Measurements from ENCODE around the gene IPCEF1.
A peak's percentile ranks its signal among the peaks of the same experiment; 100 is the strongest.
"Not testable (repeated sequence)": the region's sequence is repeated elsewhere in the genome, so short reads cannot be mapped to it uniquely, and the experiment has no call there.

IPCEF1 gene

DNA sequence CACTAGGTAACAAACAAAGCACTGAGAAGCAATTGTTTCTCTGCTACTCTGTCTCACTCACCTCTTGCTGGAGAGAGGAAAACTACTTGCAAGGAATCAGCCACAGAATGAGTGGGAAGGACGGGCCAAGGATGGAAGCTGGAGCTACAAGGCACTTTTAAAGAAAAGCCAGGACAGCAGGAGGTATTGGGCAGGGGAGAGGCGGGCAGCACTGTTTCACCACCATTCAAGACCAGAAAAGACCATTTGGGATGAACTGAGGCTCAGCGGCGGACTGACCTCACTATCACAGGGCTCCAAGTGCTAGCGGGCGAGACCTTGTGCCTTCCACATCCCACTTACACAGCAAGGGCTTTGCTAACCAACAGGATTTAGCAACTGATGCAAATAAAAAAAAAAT, 137.4 kb downstream of the IPCEF1 start:
- DNase-seq (ENCODE audit: low spot score) = no peak

DNA sequence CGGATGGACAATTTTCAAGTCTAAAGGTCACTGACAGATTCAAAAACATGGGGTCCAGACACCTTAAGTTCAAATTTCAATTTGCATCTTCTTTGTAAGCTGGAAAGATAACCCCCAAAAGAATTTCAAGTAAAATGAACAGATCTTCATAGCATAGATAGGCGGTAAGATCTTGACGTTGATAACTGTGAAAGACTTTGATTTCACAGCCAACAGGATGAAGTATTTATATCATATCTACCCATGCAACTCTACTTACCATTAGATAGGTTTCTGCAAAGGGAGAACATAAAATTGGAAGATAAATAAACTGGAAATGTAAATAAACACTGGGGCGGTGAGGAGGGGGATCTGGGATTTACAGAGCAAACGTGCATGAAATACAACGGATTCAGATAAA, 137.8 kb downstream of the IPCEF1 start:
- no peak for DNase-seq (ENCODE audit: low spot score)

DNA sequence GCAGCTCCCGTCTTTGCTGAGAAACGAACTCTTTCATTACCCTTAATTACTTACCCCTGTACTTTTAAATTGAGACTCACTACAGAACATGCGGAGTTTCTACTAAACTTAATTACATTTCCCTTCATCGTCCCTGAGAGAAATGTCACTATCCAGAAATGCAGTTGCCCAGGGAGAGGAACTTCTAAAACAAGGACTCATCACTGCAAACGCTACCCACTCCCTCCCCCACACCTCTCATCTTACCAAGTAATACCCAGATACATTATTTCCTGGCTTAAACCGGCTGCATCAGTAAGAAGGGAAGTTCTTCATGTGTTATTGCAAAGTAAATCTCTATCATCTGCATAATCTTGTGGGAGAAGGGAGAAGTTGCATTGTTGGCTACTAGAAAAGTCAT, 138.3 kb downstream of the IPCEF1 start:
- DNase-seq (ENCODE audit: low spot score) = no peak

- DNase-seq (ENCODE audit: low spot score) = peak; percentile 20
Observed at GRCh38 chr6:154213782-154214181, 142.8 kb downstream of the IPCEF1 start.

GRCh38 chr6:154210678-154211077, 145.9 kb downstream of the IPCEF1 start:
- no peak for DNase-seq (ENCODE audit: low spot score)

DNA sequence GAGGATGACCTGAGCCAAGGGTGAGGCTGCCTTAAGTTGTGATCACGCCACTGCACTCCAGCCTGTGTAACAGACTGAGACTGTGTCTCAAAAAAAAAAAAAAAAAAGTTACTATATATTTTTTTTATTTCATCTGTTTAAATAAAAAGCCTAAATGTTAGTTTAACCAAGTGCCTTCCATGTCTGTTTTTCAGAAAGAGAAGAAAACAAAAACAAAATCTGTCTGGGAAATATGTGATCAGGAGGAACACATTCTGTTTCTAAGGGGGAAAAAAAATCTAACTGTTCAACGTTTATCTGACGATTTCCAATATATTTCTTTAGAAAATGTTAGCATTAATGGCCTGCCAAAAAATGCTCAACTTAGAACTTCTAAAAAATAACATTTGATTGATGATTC, 147.0 kb downstream of the IPCEF1 start:
- DNase-seq (ENCODE audit: low spot score) = no peak

DNA sequence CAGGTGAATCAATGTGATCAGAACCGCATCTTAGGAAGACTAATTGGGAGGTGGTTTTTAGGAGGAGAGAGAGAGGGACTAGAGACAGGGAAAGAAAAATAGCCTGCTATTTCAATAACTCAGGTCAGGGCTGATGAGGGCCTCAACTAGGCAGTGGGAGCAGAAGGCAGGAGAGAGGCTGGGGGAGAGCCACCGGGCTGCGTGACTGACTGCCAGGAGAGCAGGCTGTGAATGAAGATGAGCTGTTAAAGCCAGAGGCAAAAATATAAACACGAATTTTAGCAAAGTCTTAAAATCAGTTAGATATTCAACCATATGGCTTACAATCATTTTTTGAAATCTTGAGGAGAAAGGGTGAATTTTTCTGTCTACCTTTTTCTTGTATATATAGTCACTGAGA, 149.6 kb downstream of the IPCEF1 start:
- DNase-seq (ENCODE audit: low spot score) = no peak

GRCh38 chr6:154206141-154206540, 150.5 kb downstream of the IPCEF1 start:
- DNase-seq (ENCODE audit: low spot score) = no peak

DNA sequence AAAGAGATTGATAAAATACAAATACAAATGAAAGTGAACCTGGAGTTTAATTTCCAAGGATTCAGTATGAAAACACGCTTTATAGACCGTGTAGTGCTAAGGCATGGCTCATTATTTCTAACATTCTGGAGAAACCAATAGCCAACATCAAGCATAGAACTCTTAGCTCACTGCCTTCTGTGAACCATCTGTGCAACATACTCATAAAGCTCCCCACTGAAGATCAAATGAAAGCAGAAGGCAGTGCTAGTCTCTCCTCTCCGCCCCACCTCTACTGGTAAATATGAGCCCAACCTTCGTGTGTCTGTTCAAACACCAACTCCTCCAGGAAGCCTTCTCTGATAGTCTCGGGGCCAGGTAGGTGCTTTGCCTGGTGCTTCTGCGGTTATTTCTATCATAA, 153.6 kb downstream of the IPCEF1 start:
- DNase-seq (ENCODE audit: low spot score) = peak; percentile 20

- DNase-seq (ENCODE audit: low spot score) = no peak
Observed at GRCh38 chr6:154202339-154202738, 154.3 kb downstream of the IPCEF1 start.

DNA sequence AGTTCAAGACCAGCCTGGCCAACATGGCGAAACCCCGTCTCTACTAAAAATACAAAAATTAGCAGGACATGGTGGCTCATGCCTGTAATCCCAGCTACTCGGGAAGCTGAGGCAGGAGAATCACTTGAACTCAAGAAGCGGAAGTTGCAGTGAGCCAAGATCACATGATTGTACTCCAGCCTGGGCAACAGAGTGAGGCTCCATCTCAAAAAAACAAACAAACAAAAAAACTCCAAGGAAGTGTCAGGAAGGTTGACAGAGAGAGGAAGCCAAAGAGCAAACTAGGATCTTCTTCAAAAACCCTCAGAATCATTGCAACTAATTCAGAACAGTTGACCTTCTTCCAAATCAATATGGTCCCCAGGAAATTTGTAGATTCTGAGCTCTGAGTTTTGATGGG, 154.9 kb downstream of the IPCEF1 start:
- not testable (repeated sequence) for DNase-seq (ENCODE audit: low spot score)

DNA sequence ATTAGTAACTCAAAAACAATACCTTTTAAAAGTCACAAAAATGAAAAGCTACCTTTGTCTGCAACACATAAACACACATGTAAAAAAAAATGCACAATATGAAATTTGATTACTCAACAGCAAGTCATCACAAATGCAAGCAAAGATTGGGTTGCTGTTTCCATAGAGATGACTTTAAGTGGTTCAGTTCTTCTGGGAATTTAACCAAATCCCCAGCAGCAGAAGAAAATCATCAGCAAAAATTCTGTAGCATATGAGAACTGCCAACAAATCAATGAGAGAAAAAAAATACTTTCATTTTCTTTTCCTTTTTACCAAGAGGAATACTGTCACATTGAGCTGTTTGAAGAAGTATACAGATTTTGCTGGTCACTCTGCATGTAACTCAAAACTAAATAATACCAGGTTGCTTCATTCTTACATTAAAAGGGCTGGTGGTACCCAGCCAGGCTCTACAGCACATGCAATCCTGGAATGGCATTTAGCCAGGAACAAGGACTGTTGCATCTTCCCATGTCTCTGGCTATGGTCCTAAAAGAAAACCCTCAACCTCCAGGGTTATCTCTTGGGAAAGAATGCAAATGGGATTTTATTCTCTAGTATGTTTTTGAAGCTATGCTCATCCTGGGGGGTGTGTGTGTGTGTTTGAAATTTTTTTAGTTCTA, 159.3 kb downstream of the IPCEF1 start:
- DNase-seq (ENCODE audit: low spot score) = no peak

DNA sequence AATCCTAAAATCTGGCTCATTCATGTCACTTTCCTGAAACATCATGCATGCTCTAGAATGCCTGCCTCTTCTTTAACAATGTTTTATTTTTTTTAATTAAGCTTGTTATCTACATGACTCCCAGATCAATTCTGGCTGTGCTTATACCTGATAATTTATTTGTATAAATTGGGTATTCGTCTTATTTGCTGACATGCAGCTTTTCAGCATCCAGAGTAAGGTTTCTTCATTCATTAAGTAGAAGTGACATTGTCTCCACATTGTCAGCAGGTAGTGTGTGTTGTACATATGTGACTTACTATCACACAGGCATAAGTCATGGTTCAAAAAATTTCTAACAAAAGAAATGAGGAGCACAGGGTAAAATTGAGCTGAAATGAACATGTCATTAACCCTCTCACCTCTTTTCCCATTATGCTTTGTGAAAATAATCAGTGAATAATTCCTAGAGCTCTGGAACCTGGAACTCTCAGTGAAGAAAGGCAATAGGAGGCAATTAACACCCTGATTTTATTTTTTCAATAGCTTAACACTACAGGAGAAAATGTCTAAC, 160.2 kb downstream of the IPCEF1 start:
- DNase-seq (ENCODE audit: low spot score) = no peak

GRCh38 chr6:154187714-154188113, 168.9 kb downstream of the IPCEF1 start:
- no peak for DNase-seq (ENCODE audit: low spot score)

- DNase-seq (ENCODE audit: low spot score) = no peak
Observed at GRCh38 chr6:154187203-154187602, 169.4 kb downstream of the IPCEF1 start.

DNA sequence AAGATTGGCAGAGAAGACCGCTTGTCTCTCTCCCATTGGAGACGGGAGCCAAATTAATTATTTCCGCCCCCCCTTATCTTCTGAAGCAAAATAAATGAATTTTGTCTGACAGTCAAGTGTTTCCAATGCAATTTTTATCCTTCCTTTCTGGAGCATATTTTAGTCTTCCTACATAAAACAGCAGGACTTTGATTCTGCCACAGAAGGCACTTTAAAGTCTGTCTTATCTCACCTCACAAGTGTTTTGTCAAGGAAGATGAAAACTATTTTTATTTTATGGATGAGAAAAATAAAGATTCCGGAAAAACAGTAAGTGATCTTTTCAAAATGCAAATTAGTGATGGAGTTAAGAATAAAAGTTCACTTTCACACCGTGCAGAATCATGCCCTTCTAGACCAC, 177.2 kb downstream of the IPCEF1 start:
- DNase-seq (ENCODE audit: low spot score) = no peak

DNA sequence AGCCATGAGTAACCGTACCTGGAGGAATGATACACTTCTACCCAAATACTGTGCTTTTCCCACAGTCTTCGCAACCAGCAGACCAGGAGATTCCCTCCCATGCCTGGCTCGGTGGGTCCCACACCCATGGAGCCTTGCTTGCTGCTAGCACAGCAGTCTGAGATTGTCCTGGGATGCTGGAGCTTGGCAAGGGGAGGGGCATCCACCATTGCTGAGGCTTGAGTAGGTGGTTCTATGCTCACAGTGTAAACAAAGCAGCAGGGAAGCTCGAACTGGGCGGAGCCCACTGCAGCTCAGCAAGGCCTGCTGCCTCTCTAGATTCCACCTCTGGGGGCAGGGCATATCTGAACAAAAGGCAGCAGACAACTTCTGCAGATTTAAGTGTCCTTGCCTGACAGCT, 184.2 kb downstream of the IPCEF1 start:
- not testable (repeated sequence) for DNase-seq (ENCODE audit: low spot score)

DNA sequence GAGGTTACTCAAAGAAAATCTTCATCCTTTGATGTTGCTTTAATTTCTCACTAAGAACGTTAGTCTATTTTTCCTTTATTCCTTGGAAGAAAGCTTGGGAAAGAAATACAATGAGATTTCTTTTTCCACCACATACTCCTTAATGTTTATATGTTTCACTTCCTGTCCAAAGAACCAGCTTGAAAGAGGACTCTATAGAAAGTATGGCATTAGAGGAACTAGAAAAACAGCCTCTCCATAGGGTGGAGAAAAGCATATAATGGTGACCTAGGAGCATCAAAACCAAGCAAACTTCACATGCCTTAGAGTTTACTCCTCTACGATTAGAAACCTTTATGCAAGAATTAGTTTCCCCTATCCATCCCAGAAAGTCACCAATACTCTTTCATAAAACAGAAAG, 186.5 kb downstream of the IPCEF1 start:
- no peak for DNase-seq (ENCODE audit: low spot score)

GRCh38 chr6:154169193-154169847, 187.3 kb downstream of the IPCEF1 start:
- DNase-seq (ENCODE audit: low spot score) = peak; percentile 70

DNA sequence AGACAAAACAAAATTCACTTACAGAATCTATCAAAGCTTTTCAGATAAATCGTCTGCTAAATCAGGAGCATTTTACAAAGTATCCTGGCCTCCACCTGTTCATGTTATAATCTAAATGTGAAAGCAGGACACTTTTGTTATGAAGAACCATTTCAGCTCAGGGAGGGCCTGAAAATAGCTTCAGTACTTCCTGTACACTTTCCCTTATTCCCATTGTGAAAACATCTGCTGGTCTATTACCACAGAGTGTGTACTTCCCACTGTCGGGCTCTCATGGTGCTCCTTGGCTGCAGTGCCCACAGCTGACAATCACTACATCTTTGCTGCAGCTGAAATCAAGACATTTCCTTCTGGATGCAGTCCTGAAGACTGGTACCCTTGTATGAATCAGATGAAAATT, 189.5 kb downstream of the IPCEF1 start:
- DNase-seq (ENCODE audit: low spot score) = peak; percentile 47

- no peak for DNase-seq (ENCODE audit: low spot score)
Observed at GRCh38 chr6:154166140-154166539, 190.5 kb downstream of the IPCEF1 start.

DNA sequence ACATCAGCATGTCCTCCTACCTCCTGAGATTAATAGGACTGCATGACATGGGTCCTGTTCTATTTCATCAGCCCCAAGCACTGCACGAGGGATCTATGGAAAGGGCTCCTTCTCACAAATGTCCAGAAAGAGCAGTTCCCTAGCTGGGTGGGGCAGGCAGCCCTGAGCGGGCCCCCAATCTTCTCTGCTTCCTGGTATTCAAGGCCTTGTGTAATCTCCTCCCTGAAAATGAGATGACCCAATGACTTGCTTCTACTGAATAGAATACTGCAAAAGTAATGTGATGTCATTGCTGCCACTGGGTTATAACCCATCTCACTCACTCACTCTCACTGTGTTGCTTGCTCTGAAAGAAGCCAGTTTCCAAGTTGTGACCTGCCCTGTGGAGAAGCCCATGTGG, 191.1 kb downstream of the IPCEF1 start:
- DNase-seq (ENCODE audit: low spot score) = no peak

DNA sequence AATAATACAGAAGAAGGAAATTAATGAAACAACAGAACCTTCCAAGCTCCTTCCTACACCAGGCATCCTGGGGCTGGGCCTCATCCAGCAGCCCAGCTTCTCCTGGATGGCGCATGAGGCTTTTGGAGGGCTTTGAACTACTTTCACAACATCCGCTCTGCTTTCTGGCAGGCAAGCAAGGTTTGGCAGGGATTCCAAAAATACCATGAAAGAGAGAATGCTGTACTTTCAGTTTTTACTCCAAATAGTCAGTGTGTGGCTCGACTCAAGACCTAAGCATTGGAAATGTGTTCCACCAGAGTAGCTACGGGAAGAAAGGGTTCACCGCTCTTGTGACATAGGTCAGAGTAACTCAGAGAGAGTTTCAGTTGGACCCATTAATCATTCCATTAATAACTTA, 192.2 kb downstream of the IPCEF1 start:
- DNase-seq (ENCODE audit: low spot score) = peak; percentile 79

DNA sequence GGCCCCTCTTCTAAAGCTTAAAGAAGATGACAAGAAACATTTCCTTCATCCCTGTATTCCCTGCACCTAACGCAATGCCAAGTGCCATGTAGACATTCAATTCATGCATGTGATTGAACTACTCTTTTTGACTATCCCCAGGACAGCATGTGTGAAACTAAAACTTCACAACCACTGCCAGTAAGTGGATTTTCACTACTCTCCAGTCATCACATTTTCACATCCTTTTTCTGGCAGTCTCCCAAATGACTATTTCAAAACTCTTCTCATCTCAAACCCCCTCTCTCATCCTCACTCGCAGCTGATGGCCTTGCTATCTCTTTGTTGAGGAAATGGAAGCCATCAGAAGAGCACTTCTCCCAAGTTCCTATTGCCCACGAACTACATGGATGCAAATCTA, 194.9 kb downstream of the IPCEF1 start:
- DNase-seq (ENCODE audit: low spot score) = no peak
